GM18505 (cell line): ENCODE results near the gene SNX21.
"Not testable (repeated sequence)": the region's sequence is repeated elsewhere in the genome, so short reads cannot be mapped to it uniquely, and the experiment has no call there.

ENCODE experiments used
- ATAC-seq: cut with Tn5 transposase; IDR thresholded peaks from one replicate; pipeline ENCODE4 v1.9.1; 2021; ENCODE audit not compliant: unreplicated experiment
- POLR2A ChIP-seq: IDR thresholded peaks from 4 replicates; pipeline ENCODE4 v1.6.1; 2011; ENCODE audit warnings: borderline replicate concordance; ENCODE audit not compliant: insufficient read depth, insufficient read length; ENCODE audit errors: extremely low read depth

Gene SNX21, protein sequence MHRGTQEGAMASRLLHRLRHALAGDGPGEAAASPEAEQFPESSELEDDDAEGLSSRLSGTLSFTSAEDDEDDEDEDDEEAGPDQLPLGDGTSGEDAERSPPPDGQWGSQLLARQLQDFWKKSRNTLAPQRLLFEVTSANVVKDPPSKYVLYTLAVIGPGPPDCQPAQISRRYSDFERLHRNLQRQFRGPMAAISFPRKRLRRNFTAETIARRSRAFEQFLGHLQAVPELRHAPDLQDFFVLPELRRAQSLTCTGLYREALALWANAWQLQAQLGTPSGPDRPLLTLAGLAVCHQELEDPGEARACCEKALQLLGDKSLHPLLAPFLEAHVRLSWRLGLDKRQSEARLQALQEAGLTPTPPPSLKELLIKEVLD

DNA sequence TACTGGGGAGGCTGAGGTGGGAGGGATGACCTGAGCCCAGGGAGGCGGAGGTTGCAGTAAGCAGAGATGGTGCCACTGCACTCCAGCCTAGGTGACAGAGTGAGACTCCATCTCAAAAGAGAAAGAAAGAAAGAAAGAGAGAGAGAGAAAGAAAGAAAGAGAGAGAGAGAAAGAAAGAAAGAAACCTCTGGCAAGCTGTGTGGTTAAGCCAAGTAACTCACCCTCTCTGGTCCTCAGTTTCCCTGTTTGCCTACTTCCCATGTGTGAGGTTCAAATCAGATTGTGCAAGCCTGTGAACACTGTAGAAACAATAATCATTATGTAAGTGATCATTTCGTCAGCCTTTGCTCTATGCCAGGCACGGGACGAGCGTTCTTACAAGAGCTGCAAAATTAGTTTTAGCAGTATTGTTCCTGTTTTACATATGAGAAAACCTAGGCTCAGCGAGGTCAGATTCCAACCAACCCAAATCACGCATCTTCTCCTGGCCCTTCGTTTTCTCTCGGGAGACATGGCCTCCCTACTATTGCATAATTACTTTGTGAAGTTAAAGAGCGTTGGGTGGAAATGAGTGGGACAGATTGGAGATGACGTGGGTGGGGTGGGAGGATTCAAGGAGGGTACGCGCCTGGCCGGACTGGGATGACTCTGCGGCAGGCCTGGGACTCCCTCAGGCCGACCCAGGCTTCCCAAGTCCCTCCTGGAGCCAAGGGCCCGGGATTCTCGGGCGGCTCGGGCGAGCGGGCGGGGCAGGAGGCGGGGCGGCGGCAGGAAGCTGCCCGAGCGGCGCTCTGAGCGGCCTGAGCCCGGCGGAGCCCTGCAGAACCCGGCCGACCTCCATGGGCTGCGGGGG is at the start of gene SNX21:
Gene SNX21 (plus strand): TSS at position 770 of the 853 bp plus-strand sequence. CDS start 121 bp downstream, outside the sequence.
- ATAC-seq, result no peak
- TF ChIP-seq POLR2A, result no peak

DNA sequence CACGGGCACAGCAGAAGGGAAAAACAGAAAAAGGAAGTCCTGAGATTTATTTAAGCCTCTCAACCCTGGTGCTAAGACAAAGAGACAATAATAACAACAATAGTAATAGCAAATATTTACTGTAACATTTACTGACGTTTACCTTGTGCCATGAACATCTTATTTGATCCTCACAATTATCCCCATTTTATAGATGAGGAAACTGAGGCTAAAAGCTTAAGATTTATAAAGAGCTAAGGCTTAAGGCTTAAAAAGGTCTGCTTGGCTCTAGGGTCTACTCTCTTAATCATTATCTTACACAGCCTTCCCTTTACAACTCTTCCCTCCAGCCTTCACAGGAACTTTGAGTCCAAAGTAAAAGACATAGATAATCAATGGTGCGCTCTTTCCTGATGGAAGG is 45.2 kb upstream of the SNX21 start:
- TF ChIP-seq POLR2A, result no peak
- ATAC-seq, result no peak

DNA sequence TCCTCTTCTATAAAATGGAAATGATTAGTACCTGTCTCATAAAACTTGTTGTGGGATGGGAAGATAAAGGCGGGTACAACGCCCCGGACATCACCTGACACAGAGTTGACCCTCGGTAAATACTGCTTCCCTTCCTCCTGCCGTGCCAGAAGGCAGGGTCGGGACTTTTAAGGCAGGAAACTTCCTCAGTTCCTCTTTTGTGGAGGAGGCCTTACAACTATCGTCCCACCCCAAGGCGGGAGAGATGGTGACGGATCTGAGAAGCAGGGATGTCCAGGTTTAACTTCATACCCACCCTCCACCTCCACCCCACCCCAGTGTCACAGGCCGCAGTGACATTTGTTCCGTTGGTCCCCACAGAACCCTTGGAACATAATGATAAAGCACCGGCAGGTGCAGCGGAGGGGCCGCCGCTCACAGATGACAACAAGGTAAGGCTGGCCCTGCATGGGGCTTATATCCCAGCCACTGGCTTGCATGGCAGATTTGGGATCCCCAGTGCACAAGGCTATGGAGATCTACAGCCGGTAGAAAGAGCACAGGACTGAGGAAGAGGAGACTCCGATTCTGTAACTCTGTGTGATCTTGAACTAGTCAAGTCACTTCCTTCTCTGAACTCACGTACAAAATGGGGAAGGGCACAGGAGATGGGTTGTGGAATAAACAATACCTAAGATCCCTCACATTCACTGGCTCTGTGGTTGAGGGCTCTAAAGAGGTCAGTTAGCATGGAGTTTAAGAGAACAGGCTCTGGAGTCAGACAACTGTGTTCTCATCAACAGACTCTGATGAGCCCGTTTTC is 41.1 kb upstream of the SNX21 start:
- TF ChIP-seq POLR2A, result no peak
- no peak for ATAC-seq

DNA sequence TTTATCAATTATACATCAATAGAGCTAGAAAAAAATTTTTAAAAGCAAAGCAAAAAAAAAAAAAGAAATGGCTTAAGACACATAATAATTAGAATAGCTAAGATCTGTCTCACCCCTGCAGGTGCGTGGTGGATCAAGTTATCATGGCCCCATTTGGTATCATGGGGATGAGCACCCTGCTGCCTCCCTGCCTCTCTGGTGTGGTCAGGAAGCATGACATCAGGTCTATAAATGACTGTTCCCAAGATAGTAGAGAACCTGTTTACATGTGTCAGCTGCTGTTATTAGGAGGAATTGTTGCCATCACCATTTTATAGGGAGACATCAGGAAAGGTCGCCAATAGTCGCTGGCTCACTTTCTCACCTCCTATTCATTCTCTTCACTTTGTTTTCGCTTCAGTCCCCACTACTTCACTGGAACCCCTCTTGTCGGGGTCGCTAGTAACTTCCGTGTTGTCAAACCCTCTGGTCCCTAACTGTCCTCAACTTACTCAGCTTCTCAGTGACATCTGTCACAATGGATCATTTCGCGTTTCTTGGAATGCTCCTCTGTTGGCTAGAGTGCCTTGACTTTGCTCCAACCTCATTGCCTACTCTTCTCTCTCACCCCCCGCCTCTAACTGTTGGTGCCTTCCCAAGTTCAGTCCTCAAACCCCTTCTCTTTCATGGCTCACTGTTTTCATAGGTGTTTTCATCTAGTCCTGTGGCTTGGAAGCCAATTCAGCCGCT is 37.1 kb upstream of the SNX21 start:
- TF ChIP-seq POLR2A, result no peak

DNA sequence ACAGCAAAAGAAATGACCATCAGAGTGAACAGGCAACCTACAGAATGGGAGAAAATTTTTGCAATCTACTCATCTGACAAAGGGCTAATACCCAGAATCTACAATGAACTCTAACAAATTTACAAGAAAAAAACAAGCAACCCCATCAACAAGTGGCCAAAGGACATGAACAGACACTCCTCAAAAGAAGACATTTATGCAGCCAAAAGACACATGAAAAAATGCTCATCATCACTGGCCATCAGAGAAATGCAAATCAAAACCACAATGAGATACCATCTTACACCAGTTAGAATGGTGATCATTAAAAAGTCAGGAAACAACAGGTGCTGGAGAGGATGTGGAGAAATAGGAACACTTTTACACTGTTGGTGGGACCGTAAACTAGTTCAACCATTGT is 36.1 kb upstream of the SNX21 start:
- not testable (repeated sequence) for ATAC-seq

More for the DNA sequence above, 37.1 kb upstream of the SNX21 start:
- no peak for ATAC-seq

DNA sequence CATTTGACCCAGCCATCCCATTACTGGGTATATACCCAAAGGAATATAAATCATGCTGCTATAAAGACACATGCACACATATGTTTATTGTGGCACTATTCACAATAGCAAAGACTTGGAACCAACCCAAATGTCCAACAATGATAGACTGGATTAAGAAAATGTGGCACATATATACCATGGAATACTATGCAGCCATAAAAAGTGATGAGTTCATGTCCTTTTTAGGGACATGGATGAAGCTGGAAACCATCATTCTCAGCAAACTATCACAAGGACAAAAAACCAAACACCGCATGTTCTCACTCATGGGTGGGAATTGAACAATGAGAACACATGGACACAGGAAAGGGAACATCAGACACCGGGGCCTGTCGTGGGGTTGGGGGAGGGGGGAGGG is 35.6 kb upstream of the SNX21 start:
- ATAC-seq, result not testable (repeated sequence)

DNA sequence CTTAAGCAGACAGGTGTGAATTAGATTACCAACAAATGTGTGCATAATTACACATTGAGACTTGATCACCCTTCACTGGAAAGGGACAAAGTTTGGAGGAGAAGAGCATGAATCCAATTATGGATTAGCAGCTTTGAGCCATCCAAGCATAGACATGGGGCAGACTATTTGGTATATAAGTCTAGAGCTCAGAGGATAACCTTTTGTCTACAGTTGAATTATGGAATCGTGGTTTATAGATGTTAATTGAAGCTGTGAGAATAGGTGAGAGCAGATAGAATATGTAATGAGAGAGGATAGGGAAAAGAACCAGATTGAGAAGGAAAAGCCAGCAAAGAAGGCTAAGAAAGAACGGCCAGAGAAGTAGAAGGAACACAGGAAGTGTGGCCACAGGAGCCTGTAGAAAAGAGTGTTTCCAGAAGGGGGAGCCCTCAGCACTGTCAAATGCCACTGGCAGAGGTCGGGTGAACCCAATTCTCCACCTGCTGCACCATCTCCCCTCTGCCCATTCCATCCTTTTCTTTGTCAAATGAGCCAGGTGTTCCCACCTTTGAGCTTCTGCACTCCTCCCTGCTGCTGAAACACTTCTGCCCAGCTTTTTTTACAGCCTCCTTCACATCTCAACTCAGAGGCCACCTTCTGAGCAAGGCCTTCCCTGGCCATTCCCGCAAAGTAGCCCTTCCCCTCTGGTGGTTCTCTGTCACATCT is 34.5 kb upstream of the SNX21 start:
- TF ChIP-seq POLR2A, result no peak
- ATAC-seq, result no peak

DNA sequence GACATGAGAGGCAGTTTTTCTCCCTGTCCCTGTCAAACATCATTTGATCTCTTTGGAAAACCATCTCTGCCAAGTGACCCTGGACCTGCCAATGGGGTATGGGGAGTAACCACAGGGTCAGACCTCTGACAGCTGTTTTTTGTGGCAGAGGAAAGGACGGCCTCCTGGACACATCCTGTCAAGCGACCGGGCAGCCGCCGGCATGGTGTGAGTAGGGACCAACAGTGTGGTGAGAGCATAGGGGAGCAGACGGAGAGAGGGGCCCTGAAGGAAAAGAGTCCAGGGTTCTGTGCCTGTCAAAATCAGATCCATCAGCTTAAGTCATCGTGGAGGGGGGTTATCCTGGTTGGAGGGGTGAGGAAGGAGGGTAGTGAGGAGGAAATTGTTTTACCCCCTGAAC is 31.7 kb upstream of the SNX21 start:
- no peak for TF ChIP-seq POLR2A
- no peak for ATAC-seq

DNA sequence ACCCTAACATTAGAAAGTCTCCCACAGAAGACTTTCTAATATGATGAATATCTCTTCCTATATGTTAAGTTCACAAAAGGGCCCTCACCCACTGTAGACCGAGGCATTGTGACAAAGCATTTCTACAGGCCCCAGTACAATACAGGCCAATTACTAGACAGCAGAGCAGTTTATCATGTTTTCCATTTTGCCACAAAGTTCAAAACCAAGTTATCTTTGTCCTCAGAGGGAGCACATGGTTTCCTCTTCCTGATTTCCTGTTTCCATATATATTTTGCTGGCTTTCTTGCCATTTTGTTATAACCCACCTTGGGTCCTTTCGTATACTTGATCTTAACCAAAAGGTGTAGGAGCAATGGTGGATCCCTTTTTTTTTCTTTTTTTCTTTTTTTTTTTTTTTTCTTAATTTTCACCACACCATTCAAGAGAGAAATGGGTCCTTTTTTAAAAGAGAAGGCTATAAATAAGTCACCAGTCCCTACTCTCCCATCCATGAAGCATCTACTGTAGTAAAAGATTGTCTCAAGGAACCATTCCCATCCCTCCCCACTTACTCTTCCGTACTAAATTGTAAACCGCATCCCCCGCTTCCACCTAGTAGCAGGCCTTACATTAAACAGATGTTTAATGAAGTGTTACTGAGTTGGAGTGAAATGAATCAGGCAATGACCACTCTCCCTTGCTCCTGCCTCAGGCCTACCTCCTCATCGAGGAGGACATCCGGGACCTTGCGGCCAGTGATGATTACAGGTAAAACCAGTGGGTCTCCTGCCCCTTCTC is 23.2 kb upstream of the SNX21 start:
- ATAC-seq, result no peak
- TF ChIP-seq POLR2A, result no peak

DNA sequence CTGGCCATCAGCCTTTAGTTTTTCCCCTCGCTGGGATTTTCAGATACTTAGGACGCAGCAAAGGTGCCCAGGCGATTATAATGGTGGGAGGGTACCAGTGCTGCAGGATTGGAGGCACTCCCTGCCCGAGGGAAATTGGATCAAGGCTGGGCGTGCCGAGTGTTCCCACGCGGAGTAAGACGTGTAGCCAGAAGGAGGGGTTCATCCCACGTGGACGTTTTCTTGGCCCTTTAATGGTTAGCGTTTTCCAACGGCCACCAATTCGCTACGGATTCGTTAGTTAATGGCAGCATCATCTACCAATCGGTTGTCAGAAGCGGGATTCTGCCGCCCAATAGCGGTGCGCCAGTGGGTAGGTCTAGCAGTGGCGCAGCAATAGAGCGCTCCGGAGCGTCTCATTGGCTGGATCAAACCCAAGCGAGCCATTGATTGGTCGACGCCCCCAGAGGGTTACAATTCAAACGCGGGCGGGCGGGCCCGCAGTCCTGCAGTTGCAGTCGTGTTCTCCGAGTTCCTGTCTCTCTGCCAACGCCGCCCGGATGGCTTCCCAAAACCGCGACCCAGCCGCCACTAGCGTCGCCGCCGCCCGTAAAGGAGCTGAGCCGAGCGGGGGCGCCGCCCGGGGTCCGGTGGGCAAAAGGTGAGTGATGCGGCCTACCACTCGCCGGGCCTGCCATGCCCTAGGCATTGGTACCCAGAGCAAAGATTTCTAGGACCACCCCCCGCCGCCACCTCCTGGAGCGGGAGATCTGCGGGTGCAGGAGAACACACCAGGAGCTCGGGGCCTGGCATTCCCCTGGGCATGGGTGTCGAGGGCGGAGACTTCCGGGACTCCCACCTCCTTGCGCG is 21.2 kb upstream of the SNX21 start, which contains the start of gene UBE2C:
Gene UBE2C (plus strand): TSS at position 488 of the 849 bp plus-strand sequence. CDS start 52 bp downstream, at position 540.
- peak; percentile 53 for TF ChIP-seq POLR2A
- ATAC-seq, result peak; percentile 96

DNA sequence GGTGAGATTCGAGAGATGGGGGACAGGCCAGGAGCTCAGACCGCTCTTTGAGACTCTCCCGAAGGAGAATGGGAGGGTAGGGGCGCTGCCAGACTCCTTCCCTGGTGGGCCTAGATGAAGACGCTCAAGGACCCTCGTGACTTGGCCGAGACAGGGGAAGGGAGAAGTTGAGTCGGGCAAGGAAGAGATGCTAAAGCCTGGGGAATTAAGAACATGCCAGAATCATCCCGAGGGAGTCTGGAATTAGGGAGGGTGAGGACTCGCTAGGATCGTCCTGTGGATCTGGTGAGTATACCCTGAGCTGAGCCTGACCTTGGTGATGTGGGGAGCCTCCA is 20.6 kb upstream of the SNX21 start:
- TF ChIP-seq POLR2A, result no peak
- ATAC-seq, result no peak

DNA sequence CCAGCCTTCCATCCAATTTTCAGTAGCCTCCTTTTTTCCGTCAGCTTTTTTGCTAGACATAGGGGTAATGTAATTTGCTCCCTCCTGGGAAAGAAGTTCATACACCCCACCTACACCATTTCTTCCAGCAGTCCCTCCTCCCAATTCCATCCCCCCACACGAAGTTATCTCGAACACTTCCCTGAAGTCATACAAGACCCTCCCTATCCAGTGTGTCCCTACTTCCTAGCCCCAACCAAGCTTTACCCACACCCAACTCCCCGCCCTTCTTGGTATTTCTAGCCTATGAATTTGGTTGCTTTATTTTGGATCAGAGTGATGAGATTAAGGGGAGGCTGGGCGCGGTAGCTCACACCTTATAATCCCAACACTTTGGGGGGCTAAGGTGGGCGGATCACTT is 20.1 kb upstream of the SNX21 start:
- no peak for TF ChIP-seq POLR2A
- ATAC-seq, result no peak
